ENCODE data around the gene PRM2.

Gene PRM2

DNA sequence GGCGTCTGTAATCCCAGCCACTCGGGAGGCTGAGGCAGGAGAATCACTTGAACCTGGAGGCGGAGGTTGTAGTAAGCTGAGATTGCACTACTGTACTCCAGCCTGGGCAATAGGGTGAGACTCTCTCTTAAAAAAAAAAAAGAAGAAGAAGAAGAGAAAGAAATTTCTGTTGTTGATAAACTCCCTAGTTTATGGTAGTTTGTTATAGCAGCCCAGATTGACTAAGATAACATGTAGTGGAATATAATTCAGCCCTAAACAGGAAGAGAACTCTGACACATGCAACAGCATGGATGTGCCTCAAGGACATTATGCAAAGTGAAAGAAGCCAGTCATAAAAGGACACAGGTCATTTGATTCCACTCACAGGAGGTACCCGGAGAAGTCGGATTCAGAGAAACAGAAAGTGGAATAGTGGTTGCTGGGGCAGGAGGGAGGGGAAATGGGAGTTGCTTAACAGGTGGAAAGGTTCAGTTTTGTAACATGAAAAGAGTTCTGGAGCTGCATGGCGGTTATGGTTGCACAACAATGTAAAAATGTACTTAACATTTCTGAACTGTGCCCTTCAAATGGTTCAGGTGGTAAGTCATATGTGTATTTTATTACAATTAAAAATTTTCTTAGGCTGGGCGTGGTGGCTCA lies 30.8 kb upstream of the PRM2 start:
- H3K4me3 ChIP-seq (ENCODE audit: low read length): no peak overlapping the region
- peak; percentile 38 for DNase-seq (ENCODE audit: low read depth)
- TF ChIP-seq, protein P1, sequence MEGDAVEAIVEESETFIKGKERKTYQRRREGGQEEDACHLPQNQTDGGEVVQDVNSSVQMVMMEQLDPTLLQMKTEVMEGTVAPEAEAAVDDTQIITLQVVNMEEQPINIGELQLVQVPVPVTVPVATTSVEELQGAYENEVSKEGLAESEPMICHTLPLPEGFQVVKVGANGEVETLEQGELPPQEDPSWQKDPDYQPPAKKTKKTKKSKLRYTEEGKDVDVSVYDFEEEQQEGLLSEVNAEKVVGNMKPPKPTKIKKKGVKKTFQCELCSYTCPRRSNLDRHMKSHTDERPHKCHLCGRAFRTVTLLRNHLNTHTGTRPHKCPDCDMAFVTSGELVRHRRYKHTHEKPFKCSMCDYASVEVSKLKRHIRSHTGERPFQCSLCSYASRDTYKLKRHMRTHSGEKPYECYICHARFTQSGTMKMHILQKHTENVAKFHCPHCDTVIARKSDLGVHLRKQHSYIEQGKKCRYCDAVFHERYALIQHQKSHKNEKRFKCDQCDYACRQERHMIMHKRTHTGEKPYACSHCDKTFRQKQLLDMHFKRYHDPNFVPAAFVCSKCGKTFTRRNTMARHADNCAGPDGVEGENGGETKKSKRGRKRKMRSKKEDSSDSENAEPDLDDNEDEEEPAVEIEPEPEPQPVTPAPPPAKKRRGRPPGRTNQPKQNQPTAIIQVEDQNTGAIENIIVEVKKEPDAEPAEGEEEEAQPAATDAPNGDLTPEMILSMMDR (IDR thresholded peaks at IDR 0.05; ENCODE audit: insufficient read depth, low read depth, low read length, missing control alignments): no peak

DNA sequence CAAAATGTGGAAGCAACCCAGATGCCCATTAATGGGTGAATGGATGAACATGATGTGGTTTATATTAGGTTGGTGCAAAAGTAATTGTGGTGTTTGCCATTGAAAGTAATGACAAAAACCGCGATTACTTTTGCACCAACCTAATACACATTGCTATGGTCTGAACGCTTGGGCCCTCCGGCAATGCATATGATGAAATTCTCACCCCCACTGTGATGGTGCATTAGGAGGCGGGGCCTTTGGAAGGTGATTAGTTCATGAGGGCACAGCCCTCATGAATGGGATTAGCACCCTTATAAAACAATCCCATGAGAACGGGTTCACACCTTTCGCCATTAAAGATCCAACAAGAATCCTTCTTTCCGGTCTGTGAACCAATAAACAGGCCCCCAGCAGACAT lies 30.1 kb upstream of the PRM2 start:
- TF ChIP-seq, protein P1 (IDR thresholded peaks at IDR 0.05; ENCODE audit: insufficient read depth, low read depth, low read length, missing control alignments): no peak
- H3K4me3 ChIP-seq (ENCODE audit: low read length): no peak overlapping the region
- DNase-seq (ENCODE audit: low read depth): no peak

DNA sequence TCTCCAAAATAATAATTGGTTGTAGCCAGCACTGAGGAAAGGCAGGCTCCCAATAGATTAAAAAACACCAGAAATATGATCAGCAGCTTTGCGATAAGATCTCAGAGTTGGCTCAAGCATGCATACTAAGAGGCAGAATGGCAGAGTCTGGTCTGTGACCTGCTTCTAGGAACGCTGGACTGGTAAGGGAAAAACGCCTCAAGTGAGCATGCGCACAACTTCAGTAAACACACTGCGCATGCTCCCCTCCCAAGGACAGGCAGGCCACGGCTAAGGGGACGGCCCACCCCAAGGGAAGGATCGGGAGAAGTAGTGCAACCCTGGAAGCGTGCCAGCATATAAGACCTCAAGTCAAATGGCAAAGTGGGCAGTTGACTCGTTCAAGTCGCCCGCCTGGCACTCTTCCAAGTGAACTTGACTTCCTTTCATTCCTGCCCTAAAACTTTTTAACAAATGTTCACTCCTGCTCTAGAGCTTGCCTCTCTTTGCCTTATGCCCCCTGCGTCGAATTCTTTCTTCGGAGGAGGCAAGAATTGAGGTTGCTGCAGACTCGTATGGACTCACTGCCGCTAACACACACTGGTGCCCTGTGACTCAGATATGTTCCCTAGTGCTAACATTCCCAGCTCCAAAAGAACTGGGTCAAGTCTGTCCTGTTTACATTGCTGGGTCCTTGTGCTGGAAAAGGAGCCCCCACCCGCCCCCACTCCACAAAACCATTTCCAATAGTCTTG lies 27.3 kb upstream of the PRM2 start:
- TF ChIP-seq, protein P1 (IDR thresholded peaks at IDR 0.05; ENCODE audit: insufficient read depth, low read depth, low read length, missing control alignments): no peak
- DNase-seq (ENCODE audit: low read depth): peak; percentile 55

DNA sequence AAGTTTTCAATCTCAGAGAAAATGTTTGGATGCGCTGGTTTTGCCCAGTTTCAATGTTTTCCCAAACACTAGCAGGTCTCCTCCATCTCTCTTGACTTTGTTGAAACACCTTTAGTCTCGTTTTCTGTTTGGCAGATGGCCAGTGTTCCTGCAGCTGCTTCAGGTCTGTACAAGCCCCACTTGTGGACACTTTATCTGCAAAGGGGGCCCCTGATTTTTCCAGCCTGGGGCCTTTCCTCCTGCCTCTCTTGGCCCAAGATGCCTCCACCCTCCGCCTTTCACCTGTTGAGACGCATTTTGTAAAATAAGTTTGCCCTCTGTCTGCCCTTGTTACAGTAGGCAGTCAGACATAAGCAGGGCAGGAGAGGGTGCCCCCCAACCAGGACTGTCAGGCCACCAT lies 26.7 kb upstream of the PRM2 start:
- DNase-seq (ENCODE audit: low read depth): peak; percentile 65
- TF ChIP-seq, protein P1 (IDR thresholded peaks at IDR 0.05; ENCODE audit: insufficient read depth, low read depth, low read length, missing control alignments): no peak

More for the DNA sequence above, 27.3 kb upstream of the PRM2 start:
- H3K4me3 ChIP-seq (ENCODE audit: low read length): no peak overlapping the region

DNA sequence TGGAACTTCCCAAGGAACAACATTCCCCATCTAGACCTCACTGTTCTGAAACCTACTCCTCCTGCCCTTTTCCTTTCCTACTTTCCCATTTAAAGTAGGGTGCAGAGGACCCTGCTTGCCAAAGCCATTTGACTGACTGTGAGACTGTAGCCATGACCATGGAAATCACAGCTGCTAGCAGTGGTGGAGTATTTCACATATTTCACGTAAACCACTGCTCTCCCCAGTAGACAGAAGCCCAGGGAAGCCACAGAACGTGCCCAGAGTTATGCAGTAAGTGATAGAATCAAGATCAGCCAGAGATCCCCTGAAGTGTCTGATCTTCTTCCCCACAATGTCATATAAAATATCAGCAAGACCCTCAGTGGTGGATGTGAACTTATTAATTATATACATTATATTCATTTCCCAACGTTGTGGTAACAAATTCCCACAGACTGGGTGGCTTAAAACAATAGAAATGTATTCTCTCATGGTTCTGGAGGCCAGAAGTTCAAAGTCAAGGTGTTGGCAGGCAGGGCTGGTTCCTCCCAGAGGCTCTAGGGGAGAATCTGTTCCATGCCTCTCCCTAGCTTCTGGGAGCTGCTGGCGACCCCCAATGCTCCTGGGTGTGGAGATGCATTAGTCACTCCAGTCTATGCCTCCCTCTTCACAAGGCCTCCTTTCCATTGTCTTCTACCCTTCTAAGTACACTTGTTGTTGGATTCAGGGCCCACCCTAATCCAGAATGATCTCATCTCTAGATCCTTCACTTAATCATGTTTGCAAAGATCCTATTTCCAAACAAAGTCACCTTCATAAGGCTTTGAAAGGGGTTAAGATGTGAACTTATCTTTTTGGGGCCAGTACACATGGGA lies 25.6 kb upstream of the PRM2 start:
- no peak for DNase-seq (ENCODE audit: low read depth)
- H3K4me3 ChIP-seq (ENCODE audit: low read length): no peak overlapping the region
- TF ChIP-seq, protein P1 (IDR thresholded peaks at IDR 0.05; ENCODE audit: insufficient read depth, low read depth, low read length, missing control alignments): no peak

More for the DNA sequence above, 26.7 kb upstream of the PRM2 start:
- no peak overlapping the region for H3K4me3 ChIP-seq (ENCODE audit: low read length)

DNA sequence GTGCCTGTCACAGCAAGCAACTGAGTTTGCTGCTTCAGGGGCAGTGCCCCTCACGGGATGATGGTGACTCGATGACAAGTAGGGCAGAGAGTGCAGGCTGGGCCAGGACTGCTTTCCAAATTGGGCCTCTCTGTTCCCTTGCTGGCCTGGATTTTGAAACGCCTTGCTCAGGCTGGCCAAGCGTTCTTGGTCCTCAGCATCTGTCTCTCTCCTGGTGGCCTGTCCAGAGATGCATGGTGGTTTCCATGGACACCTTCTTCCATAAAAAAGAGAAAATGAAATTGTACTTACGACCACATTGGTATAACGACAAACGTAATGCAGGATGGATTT lies 24.2 kb upstream of the PRM2 start:
- DNase-seq (ENCODE audit: low read depth): no peak
- TF ChIP-seq, protein P1 (IDR thresholded peaks at IDR 0.05; ENCODE audit: insufficient read depth, low read depth, low read length, missing control alignments): no peak
- H3K4me3 ChIP-seq (ENCODE audit: low read length): no peak overlapping the region

Data from epithelial cell of esophagus (primary cell).